D721Med (cell line): Measurements from ENCODE around the gene BPIFA2.

Experiments
- DNase-seq: peaks from one replicate; pipeline ENCODE4 v3.0.0; 2011; ENCODE audit warnings: low spot score; ENCODE audit not compliant: insufficient read length
- FAIRE-seq: peaks from 2 replicates; lab custom pipeline; 2011; peaks lifted over from hg19 to GRCh38; lab: Jason Lieb, UNC
- TF ChIP-seq, protein P1 (sequence below): IDR thresholded peaks from 2 replicates; pipeline ENCODE4 v1.5.1; 2012; ENCODE audit warnings: mild to moderate bottlenecking, control low read depth; ENCODE audit not compliant: insufficient read depth; ENCODE audit errors: missing control alignments

The BPIFA2 gene

DNA sequence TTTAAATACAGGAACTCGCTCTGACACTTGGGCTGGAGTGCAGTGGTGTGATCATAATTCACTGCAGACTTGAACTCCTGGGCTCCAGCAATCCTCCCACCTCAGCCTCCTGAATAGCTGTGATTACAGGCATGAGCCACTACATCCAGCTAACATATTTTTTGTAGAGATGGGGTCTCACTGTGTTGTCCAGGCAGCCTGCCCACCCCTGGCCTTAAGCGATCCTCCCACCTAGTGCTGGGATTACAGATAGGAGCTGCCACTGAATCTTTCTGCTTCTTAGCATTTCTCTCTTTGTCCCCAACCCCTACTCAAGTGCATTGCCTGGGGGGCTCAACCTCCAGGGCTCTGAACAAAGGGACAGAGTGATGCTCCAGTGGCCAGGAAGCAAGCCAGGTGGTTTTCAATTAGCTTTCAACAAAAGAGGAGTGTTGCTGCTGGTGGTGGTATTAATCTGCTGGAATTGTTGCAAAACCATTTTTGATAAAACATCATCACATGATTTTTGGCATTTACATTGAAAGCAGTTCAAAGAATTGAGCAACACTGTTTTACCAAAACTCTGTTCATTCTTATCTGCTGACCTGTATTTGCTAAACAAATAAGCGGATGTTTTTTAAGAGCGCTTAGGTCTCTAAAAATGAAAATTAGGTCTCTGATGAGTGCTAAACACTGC is 40.4 kb upstream of the BPIFA2 start:
- FAIRE-seq (no peak), DNase-seq (no peak)
- TF ChIP-seq, protein P1, sequence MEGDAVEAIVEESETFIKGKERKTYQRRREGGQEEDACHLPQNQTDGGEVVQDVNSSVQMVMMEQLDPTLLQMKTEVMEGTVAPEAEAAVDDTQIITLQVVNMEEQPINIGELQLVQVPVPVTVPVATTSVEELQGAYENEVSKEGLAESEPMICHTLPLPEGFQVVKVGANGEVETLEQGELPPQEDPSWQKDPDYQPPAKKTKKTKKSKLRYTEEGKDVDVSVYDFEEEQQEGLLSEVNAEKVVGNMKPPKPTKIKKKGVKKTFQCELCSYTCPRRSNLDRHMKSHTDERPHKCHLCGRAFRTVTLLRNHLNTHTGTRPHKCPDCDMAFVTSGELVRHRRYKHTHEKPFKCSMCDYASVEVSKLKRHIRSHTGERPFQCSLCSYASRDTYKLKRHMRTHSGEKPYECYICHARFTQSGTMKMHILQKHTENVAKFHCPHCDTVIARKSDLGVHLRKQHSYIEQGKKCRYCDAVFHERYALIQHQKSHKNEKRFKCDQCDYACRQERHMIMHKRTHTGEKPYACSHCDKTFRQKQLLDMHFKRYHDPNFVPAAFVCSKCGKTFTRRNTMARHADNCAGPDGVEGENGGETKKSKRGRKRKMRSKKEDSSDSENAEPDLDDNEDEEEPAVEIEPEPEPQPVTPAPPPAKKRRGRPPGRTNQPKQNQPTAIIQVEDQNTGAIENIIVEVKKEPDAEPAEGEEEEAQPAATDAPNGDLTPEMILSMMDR = no peak

GRCh38 chr20:33130568-33131061 is 37.3 kb upstream of the BPIFA2 start:
- FAIRE-seq (no peak), DNase-seq (no peak)
- TF ChIP-seq, protein P1 = no peak

DNA sequence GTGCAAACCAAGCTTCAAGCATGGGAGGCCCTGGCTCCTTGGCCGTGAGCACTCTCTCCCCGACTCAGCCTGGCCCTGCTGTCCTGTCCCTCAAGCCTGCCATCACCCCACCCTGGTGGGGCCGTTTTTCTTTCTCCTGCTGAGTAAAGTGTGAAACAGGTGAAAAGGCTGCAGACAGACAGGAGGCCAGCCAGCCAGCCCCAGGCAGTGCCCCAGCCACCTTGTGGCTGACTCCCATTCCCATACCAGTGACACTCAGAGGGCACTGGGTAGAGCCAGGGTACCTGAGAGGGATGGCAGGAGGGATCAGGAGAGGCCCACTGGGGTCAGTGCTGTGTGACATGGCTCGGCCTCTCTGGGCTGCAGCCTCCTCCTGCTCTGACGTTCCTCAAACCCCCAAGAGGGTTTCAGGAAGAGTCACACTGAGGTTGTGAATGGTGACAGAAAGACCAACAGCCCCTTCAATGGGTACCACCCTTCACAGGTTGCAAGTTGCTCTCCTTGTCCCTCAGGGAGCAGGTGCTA is 35.9 kb upstream of the BPIFA2 start:
- FAIRE-seq = no peak
- no peak for DNase-seq
- TF ChIP-seq, protein P1 = no peak

DNA sequence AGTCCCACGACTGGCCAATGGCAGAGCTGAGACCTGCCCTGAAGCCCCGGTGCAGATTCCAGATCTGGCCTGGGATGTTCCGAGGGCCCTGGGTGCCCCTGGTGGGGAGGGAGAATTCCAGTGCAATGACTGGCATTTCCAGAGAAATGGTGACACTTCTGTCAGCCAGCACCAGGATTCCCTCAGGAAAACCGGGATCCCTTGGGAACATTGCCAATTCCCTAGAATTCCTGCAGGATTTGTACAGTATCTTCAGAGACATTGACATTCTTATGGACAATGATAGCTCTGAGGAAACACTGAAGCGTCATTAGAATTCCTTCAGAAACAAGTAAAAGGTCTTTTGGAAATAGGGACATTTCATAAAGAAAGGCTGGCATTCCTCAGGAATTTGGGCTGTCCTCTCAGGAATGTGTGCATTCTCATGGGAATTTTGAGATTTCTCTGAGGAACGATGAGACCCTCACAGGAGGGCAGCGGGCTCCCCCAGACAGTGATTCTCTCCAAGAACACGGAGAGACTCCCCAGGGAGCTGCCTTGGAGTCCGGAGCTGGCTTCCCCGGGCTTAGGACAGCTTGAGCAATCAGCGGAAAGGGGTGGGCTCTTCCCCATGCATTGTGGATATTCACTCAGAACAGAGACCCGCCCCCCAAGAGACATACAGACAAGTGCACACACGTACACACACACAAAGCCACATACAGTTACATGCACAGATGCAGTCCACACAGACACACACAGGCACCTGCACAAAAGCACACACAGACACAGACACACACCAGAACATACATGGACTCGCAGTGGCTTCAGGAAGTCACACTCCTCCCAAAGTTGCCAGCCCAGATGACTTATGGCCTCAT is 35.2 kb upstream of the BPIFA2 start:
- TF ChIP-seq, protein P1 = no peak
- no peak for DNase-seq
- FAIRE-seq = no peak

GRCh38 chr20:33133373-33133941 is 34.5 kb upstream of the BPIFA2 start:
- no peak for DNase-seq
- FAIRE-seq = no peak
- TF ChIP-seq, protein P1 = no peak

GRCh38 chr20:33137195-33137594 is 30.8 kb upstream of the BPIFA2 start:
- TF ChIP-seq, protein P1 = no peak
- FAIRE-seq = no peak

More at GRCh38 chr20:33137195-33137594, 30.8 kb upstream of the BPIFA2 start:
- DNase-seq = no peak
